AG04450 (cell line): ENCODE measurements around the gene CAMTA2. TPM values are rescaled to one million over a fixed set of nuclear protein-coding genes. Genes with fewer than 3 reads are reported as not detected.

Source experiments
- CTCF ChIA-PET: fragments of 300-600, 350-600 bp; formaldehyde crosslinking; extraction: SDS; loops from one replicate; lab custom pipeline; 2022; ENCODE audit warnings: antibody characterized with exemption, inconsistent platforms; lab: Charles Lee
- POLR2A ChIA-PET: fragments of 350-600 bp; formaldehyde crosslinking; extraction: SDS; loops from one replicate; lab custom pipeline; 2021; ENCODE audit warnings: antibody characterized with exemption, inconsistent platforms; lab: Yijun Ruan, JAX
- DNase-seq: peaks from one replicate; pipeline ENCODE4 v3.0.0-alpha.2; 2011; ENCODE audit warnings: low read depth, low spot score
- H3K27ac ChIP-seq: one replicate; pipeline ENCODE4 v1.5.1; 2012; ENCODE audit warnings: low read depth, low read length, control low read depth
- H3K27me3 ChIP-seq: one replicate; pipeline ENCODE4 v1.6.0; 2012; ENCODE audit warnings: low read length; ENCODE audit not compliant: control insufficient read depth, insufficient read depth
- H3K4me3 ChIP-seq: 2 replicates; pipeline ENCODE4 v1.5.1; 2011; ENCODE audit warnings: mild to moderate bottlenecking, low read depth, low read length, control low read depth
- H3K9me3 ChIP-seq: 2 replicates; pipeline ENCODE4 v1.5.1; 2012; ENCODE audit warnings: low read length; ENCODE audit not compliant: control insufficient read depth, insufficient read depth
- CTCF ChIP-seq: IDR thresholded peaks from 2 replicates; pipeline ENCODE4 v1.5.1; 2011; ENCODE audit warnings: low read depth, low read length, control low read depth, inconsistent platforms
- polyA plus RNA-seq: library from polyadenylated mRNA; depleted of rRNA; stranded (reverse); fragments of >200 nt; gene quantifications from 2 replicates; pipeline ENCODE4 v1.2.3, GENCODE V29; 2011

CAMTA2 gene
- polyA plus RNA-seq, 1 experiment = 18.0 TPM

GRCh38 chr17:4945944-4946280 lies 41.6 kb downstream of the CAMTA2 start:
- CTCF ChIA-PET = interaction anchor here (0.6 kb wide), 1 partner anchor 42 kb away, joined by 3 read pairs; no protein-coding TSS in a partner anchor

GRCh38 chr17:4945176-4945943 lies 42.1 kb downstream of the CAMTA2 start:
- peak overlapping the region; percentile 99 for H3K4me3 ChIP-seq
- POLR2A ChIA-PET = interaction anchor here (9.1 kb wide), 1 partner anchor 22 kb away, joined by 128 read pairs; the partner anchor contains the start of gene SPAG7
- H3K9me3 ChIP-seq = peaks cover 3% of the 10 kb centered on the region; the same call in 1 of the 2 replicates
- peak overlapping the region; percentile 82 for H3K27ac ChIP-seq
- CTCF ChIA-PET = interaction anchor here (0.9 to 1.1 kb wide), 2 partner anchors 37 to 42 kb away, joined by 3 to 4 read pairs; partner anchors contain the start of gene CAMTA2
- DNase-seq = peak; percentile 75
- no peaks in the 10 kb centered on the region for H3K27me3 ChIP-seq
- no peak for TF ChIP-seq CTCF

More at GRCh38 chr17:4945944-4946280, 41.6 kb downstream of the CAMTA2 start:
- Histone ChIP-seq H3K27me3 (no peaks in the 10 kb centered on the region), H3K9me3 (peaks cover 3% of the 10 kb centered on the region; the same call in 1 of the 2 replicates), H3K27ac (peak overlapping the region; percentile 82), H3K4me3 (peak overlapping the region; percentile 99)
- TF ChIP-seq CTCF = no peak
- POLR2A ChIA-PET = interaction anchor here (9.1 kb wide), 1 partner anchor 21 kb away, joined by 128 read pairs; the partner anchor contains the start of gene SPAG7
- no peak for DNase-seq

GRCh38 chr17:4944554-4945175 lies 42.8 kb downstream of the CAMTA2 start:
- Histone ChIP-seq H3K27me3 (no peaks in the 10 kb centered on the region), H3K4me3 (peak overlapping the region; percentile 99), H3K9me3 (peaks cover 3% of the 10 kb centered on the region; the same call in 1 of the 2 replicates), H3K27ac (peak overlapping the region; percentile 82)
- TF ChIP-seq CTCF = no peak
- ChIA-PET POLR2A (interaction anchor here (1.3 to 9.1 kb wide), 2 partner anchors 9 to 23 kb away, joined by 3 to 128 read pairs; partner anchors contain the start of gene SPAG7), CTCF (interaction anchor here (0.9 to 1.1 kb wide), 2 partner anchors 36 to 43 kb away, joined by 3 to 4 read pairs; partner anchors contain the start of gene CAMTA2)
- DNase-seq = no peak

- ChIA-PET CTCF (no interaction called here), POLR2A (interaction anchor here (1.3 kb wide), 1 partner anchor 9 kb away, joined by 3 read pairs; no protein-coding TSS in a partner anchor)
- Histone ChIP-seq H3K27me3 (no peaks in the 10 kb centered on the region), H3K27ac (peak overlapping the region; percentile 82), H3K9me3 (peaks cover 3% of the 10 kb centered on the region; the same call in 1 of the 2 replicates), H3K4me3 (no peak overlapping the region)
- TF ChIP-seq CTCF = no peak
- DNase-seq = no peak
Observed at GRCh38 chr17:4944163-4944553, 43.3 kb downstream of the CAMTA2 start.
